ENCODE measurements around the gene TOGARAM1.

Gene TOGARAM1

GRCh38 chr14:45048385-45048784, 86.4 kb downstream of the TOGARAM1 start:
- TF ChIP-seq CTCF (IDR thresholded peaks at IDR 0.05; ENCODE audit: insufficient read depth, low read length, poor library complexity, severe bottlenecking), result no peak
- no peak for TF ChIP-seq EZH2phosphoT487 (conservative IDR thresholded peaks at IDR 0.05; ENCODE audit: low read length)
- H4K20me1 ChIP-seq (ENCODE audit: low read depth, low read length), result no peaks in the 10 kb centered on the region
- no peak overlapping the region for H3K27ac ChIP-seq (ENCODE audit: low read depth, low read length)
- no peak overlapping the region for H3K4me2 ChIP-seq (ENCODE audit: low read depth, low read length, poor library complexity, severe bottlenecking)
- H3K36me3 ChIP-seq (ENCODE audit: low read length), result peaks cover 3% of the 10 kb centered on the region; the same call in 1 of the 2 replicates
- no peak overlapping the region for H2AFZ ChIP-seq (ENCODE audit: low read depth, low read length, severe bottlenecking)
- H3K9me2 ChIP-seq (replicated peaks; ENCODE audit: insufficient read depth, low read length), result no peaks in the 10 kb centered on the region
- no peak overlapping the region for H3K4me3 ChIP-seq (ENCODE audit: insufficient read depth, low read length, poor library complexity, severe bottlenecking)
- no peaks in the 10 kb centered on the region for H3K79me2 ChIP-seq (ENCODE audit: insufficient read depth, low read length)
- no peaks in the 10 kb centered on the region for H3F3A ChIP-seq (ENCODE audit: insufficient read depth)
- no peak overlapping the region for H3K9ac ChIP-seq (ENCODE audit: low read length)
- H3K27me3 ChIP-seq (ENCODE audit: low read length), result no peaks in the 10 kb centered on the region
- H3K9me3 ChIP-seq (ENCODE audit: insufficient read depth, low read length), result no peaks in the 10 kb centered on the region

- TF ChIP-seq EZH2phosphoT487 (conservative IDR thresholded peaks at IDR 0.05; ENCODE audit: low read length) (no peak), CTCF (IDR thresholded peaks at IDR 0.05; ENCODE audit: insufficient read depth, low read length, poor library complexity, severe bottlenecking) (no peak)
- Histone ChIP-seq H4K20me1 (ENCODE audit: low read depth, low read length) (no peaks in the 10 kb centered on the region), H3K4me2 (ENCODE audit: low read depth, low read length, poor library complexity, severe bottlenecking) (no peak overlapping the region), H3K27ac (ENCODE audit: low read depth, low read length) (no peak overlapping the region), H3K4me3 (ENCODE audit: insufficient read depth, low read length, poor library complexity, severe bottlenecking) (no peak overlapping the region), H3K9ac (ENCODE audit: low read length) (no peak overlapping the region), H3K36me3 (ENCODE audit: low read length) (peaks cover 3% of the 10 kb centered on the region; the same call in 1 of the 2 replicates), H3K9me2 (replicated peaks; ENCODE audit: insufficient read depth, low read length) (no peaks in the 10 kb centered on the region), H3K27me3 (ENCODE audit: low read length) (no peaks in the 10 kb centered on the region), H3K79me2 (ENCODE audit: insufficient read depth, low read length) (no peaks in the 10 kb centered on the region), H3F3A (ENCODE audit: insufficient read depth) (no peaks in the 10 kb centered on the region), H2AFZ (ENCODE audit: low read depth, low read length, severe bottlenecking) (no peak overlapping the region), H3K9me3 (ENCODE audit: insufficient read depth, low read length) (no peaks in the 10 kb centered on the region)
These were observed 89.2 kb downstream of the TOGARAM1 start for GRCh38 chr14:45051180-45051579.

- no peaks in the 10 kb centered on the region for H4K20me1 ChIP-seq (ENCODE audit: low read depth, low read length)
- H3K36me3 ChIP-seq (ENCODE audit: low read length), result peaks cover 3% of the 10 kb centered on the region; the same call in 1 of the 2 replicates
- H3K79me2 ChIP-seq (ENCODE audit: insufficient read depth, low read length), result no peaks in the 10 kb centered on the region
- no peaks in the 10 kb centered on the region for H3F3A ChIP-seq (ENCODE audit: insufficient read depth)
- H3K27me3 ChIP-seq (ENCODE audit: low read length), result no peaks in the 10 kb centered on the region
- H3K9me2 ChIP-seq (replicated peaks; ENCODE audit: insufficient read depth, low read length), result no peaks in the 10 kb centered on the region
- no peak overlapping the region for H3K27ac ChIP-seq (ENCODE audit: low read depth, low read length)
- no peaks in the 10 kb centered on the region for H3K9me3 ChIP-seq (ENCODE audit: insufficient read depth, low read length)
- H2AFZ ChIP-seq (ENCODE audit: low read depth, low read length, severe bottlenecking), result no peak overlapping the region
- TF ChIP-seq EZH2phosphoT487 (conservative IDR thresholded peaks at IDR 0.05; ENCODE audit: low read length), result no peak
- TF ChIP-seq CTCF (IDR thresholded peaks at IDR 0.05; ENCODE audit: insufficient read depth, low read length, poor library complexity, severe bottlenecking), result no peak
- no peak overlapping the region for H3K9ac ChIP-seq (ENCODE audit: low read length)
- no peak overlapping the region for H3K4me3 ChIP-seq (ENCODE audit: insufficient read depth, low read length, poor library complexity, severe bottlenecking)
- H3K4me2 ChIP-seq (ENCODE audit: low read depth, low read length, poor library complexity, severe bottlenecking), result no peak overlapping the region
These were observed 89.9 kb downstream of the TOGARAM1 start for GRCh38 chr14:45051896-45052295.
